ENCODE results near the gene DUSP1.

Gene DUSP1

DNA sequence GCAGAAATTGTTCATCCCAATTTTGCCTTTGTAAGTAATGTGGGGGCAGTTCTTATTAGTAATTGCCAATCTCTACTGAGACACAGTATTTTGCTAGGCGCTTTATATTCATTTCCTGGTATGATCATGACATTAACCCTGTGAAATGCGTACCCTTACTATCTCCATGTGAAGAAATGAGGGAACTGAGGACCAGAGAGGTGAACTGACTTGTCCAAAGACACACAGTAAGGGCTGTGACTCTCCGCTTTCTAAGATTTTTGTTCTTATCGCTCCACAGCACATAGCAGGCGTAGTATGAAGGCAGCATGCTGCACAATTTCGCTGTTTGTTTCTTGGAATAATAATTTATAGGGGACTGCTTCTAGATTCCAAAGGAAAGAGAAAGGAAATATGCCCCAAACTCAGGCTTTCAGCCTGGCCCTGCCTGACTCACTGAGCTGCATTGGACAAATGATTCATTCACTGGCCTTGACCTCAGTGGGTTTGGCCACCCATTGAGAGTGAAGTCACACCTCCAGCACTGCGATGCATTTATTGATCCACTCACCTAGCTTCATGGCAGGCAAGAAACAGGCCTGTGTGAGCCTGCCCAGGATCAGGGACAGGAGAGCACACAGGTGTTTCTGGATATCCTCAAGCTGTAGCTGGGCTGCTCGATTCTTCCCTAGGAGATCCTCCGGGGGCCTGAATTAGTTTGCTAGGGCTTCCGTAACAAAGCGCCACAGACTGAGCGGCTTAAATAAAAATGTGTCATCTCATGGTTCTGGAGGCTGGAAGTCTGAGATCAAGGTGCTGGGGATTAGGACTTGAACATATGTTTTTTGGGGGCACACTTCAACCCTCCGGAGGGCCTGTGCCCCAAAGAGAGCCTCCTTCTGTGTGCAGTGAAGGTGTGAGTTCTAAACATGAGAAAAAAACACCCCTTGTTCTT is 7.2 kb upstream of the DUSP1 start:
- DNase-seq, result no peak

DNA sequence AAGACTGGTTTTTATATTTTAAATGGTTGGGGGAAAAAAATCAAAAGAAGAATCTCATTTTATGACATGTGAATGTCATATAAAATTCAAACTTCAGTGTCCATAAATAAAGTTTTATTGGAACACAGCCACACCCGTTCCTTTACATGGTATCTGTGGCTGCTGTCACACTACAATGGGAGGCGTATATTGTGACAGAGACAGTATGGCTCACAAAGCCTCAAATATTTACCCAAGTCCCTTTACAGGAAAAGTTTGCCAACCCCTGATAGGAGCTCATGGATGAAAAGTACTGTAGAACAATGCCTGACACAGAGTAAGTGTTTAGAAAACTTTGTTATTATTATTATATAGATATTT is 5.2 kb upstream of the DUSP1 start:
- DNase-seq, result no peak

DNA sequence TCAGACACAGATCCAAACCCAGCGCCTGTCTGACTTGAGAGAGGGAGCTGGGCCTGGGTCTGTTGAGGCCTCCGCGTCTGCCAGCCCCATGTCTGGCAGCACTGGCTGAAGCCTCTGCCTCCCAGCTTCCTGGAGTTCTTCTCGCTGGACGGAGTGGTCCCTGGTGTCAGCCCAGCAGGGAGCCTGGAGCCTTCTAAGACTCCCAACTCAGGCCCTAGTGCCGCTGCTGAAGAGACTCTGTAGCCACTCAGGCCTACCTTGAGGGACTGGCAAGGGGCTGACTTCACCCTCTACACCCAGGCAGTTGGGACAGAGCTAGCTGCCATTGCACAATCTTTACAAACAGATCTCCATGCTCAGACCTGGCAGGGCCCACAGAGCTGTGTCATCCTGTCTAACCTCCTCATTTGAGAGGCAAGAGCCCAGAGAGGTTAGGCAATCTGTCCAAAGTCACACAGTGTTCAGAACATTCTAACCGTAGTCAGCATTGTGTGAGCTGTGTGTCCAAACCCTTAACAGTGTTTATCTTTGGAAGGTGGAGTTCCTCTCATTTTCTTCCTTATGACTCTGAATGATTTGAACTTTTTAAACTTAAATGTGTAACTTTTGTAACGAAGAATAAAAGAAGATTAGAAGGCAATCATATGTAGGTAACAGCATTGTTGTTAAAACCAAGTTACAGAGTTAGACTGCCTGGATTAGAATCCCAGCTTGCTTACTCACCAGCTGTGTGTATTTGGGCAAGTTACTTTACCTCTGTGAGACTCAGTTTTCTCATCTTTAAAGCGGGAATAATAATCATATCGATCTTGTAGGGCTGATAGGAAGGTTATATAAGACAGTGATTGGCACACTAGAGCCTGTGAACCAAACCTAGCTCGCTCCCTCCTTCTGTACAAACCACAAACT is 4.6 kb upstream of the DUSP1 start:
- no peak for DNase-seq

DNA sequence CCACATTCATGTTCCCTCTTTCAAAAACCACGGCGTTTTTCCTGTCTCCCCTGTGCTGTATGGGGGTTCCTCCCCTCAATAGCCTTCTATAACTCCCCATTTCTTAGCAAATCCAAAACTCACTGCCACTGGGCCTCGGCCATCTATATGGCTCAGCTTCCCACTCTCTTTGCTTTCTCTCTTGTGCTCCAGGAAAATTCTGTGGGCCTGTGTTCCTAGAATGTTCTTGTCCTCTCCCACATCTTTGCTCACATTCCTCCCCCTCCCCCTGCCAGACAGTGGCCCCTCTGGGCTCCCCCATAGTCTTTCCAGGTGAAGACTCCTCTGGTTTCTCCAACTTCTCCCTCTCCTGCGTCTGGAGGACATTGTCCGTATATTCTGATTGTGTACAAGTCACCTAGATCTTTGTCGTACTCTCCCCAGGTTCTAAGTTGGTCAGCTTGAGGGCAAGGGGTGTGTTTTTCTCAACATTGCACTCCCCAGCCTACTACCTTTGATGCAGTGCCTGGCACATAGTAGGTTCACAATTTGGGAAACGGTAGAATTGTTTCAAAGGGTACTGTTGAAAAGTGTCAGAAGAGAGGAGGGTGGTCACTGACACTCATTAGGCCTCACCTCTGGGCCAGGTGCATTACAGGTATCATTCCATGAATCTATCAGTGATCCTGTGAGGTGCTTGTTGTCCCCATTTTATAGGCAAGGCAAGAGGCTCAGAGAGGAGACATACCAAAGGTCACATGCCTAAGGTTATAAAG is 3.7 kb upstream of the DUSP1 start:
- no peak for DNase-seq

DNA sequence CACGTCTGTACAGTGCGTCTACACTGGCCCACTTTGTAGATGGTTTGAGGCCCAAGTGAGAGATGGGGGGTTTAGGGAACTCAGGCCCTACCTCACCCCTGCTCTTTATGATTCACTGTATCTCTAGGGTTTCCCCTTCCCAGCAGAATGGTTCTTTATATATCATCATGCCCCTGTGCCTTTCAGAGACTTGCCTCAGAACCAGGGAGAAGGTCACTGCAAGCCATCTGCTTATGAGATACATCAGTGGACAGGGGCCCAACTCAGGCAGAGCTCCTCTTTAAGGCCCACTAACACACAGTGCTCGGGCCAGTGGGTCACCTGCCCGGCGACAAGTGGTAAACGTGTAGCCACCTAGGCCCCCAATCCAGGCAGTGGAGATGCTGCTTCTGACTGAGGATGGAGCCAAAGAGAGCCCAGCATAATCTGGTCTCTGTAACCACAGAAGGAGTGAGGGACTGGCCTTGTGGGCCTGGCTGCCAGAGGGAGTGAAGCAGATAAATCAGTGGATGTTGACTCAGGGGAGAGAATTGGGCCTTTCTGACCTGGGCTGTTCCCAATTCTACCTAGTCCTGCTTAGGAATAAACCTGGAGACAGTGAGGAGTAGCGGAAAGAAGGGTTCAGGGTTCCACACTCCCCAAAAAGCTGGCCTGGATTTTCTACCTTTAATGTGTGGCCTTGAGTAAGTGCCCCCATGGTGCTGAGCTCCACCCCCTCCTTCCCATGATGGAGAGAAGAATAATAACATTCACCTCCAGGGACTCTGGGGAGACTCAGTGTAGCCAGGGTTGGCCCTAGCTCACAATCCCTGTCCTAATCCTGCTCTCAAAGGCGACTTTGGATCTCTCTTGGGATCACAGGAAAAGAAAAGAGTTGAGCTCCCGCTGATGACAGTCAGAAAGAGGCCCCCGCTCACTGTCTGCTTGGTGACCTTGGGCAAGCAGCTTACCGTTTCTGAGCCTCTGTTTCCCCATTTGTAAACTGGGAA is 2.8 kb upstream of the DUSP1 start:
- DNase-seq, result no peak

DNA sequence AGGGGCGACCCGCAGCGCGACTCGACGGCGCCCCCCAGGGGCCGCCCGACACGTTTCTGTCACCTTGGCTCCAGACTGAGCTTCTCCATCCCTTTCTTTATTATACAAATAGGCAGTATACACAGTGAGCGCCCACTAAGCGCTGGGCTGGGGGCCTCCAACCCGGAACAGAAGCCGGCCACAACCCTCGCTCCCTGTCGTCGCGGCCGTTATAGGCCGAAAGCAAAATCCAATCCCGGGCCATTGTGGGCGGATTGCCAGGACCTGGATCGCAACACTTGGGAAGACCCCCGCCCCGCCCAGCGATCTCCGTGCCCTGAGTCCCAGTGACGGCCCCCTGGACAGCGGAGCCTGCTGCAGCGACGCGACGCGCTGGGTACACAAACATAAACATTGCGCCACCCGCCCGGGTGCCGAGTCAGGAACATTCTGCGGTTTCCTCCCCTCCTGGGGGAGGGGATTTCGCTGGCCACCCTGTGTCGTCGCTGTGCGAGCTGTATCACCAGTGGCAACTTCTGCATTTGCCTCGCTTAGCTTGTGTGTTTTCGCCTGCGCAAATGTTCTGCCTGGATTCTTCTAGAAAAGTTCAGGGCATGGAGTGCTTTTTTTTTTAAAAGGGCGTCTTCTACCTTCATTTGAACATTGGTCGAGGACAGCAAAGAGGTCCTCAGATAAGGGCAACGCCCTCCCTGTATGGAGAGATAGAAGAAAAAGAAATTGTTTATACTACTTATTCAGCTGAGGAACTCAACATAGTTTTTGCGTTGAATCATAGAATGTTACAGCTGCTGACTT is 1.3 kb upstream of the DUSP1 start:
- no peak for DNase-seq

DNA sequence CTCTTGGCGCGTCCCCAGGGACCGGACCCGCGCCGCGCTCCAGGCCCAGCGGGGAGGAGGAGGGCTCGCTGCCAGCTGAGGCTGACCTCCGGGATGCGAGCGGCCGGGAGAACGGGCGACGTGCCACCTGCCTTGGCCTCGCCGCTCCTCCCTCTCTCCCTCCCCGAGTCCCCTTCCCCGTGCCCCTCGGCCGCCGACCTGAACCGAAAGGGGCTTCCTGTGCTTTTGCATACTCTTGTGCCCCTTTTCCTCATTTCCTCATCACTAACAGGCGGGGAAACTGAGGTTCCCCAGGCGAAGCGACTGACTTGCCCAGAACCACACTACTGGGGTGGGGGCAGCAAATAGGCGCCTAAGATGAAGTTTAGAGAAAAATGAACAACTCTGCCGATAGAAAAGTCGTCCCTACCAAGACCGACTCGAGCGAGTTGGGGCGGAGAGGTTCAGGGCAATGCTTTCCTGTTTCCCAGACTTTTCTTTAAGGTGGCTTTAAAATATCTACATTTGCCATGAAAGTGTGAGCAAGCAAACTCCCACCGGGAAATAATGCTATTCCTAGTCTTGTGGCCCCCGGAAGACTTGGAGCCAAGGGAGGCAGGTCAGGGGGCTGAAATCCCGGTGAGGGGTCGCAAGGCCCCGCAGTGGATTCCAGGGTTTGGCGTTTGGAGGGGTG is 580 bp upstream of the DUSP1 start:
- DNase-seq, result no peak

DNA sequence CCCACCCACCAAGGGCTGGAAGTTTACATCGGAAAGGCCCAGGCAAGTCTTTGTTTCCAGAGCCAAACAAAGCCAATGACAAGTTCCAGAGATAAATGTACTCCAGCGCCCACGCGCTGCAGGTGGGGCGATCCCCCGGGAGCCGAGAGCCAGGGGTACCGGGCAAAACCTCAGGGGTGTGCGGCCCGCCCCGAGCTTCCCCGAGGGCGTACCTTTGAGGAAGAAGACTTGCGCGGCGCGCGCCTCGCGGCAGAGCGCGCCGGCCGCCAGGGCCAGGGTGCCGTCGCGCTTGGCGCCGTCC is 671 bp downstream of the DUSP1 start:
- DNase-seq, result no peak

DNA sequence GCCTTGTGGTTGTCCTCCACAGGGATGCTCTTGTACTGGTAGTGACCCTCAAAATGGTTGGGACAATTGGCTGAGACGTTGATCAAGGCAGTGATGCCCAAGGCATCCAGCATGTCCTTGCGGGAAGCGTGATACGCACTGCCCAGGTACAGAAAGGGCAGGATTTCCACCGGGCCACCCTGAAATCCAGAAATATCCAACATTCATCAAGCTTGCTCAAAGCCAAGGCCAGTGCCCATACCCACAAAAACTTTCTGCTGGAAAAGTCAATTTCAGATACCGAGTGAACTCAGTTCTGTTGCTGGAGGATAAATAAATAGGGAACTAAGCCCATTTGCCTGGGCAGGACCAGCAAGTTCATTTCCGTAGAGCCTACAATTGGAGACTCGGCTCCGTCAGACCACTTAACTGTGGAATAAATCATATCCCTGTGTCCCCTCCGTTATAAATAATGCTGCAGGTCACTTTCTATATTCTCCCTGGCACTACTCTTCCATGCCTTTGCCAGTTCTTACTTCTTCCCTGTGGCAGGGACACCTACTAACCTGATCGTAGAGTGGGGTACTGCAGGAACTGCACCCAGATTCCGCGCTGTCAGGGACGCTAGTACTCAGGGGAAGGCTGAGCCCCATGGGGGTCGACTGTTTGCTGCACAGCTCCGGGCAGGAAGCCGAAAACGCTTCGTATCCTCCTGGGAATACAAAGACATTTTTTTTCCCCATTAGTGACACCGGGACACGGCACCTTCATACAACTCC is 1.2 kb downstream of the DUSP1 start:
- no peak for DNase-seq

DNA sequence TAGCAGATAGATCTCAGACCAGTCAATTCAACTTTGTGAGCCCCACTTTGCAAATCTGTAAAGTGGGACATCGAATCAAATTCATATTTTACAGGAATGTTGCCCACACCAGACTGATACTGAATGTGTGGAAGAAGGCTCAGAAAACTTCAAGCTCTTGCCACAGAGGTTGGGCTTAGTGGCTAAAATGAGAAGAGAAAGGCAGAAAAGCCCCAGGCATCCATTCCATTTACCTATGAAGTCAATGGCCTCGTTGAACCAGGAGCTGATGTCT is 1.7 kb downstream of the DUSP1 start:
- DNase-seq, result no peak

DNA sequence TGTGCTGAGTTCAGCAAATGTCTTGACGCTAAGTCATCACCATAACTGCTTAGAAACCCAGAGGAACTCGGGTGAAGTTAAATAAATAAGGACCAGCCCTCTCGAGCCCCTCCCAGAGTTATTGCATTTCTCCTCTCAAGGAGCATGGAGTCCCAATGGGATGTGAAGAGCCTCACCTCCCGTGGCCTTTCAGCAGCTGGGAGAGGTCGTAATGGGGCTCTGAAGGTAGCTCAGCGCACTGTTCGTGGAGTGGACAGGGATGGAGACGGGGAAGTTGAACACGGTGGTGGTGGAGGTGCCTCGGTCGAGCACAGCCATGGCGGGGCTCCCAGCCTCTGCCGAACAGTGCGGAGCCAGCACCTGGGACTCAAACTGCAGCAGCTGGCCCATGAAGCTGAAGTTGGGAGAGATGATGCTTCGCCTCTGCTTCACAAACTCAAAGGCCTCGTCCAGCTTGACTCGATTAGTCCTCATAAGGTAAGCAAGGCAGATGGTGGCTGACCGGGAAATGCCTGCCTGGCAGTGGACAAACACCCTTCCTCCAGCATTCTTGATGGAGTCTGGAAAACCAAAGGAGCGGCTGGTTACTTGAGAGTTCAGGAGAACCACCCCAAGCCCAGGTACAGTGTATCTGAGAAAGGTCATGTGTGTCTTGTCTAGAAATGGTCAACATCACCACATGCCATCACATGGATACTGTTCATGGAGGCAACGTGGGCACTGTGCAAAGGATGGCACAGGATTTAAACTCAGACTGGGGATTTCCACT is 2.2 kb downstream of the DUSP1 start:
- no peak for DNase-seq

DNA sequence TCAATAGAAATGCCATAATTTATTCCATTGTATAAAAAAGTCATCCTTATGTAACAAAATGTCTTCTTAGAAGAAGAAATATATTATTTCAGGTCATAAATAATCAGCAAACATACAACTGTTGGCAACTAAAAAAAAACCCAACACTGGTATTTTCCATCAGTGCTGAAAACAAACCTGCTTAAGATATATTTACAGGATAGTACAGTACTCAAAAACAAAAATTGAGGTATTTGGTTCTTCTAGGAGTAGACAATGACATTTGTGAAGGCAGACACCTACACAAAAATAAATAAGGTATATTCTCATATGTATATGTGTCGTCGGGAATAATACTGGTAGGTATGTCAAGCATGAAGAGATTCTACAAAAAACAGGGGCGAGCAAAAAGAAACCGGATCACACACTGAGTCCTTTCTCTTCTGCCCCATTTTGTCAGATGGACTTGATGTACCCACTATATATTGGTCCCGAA is 2.9 kb downstream of the DUSP1 start:
- no peak for DNase-seq

DNA sequence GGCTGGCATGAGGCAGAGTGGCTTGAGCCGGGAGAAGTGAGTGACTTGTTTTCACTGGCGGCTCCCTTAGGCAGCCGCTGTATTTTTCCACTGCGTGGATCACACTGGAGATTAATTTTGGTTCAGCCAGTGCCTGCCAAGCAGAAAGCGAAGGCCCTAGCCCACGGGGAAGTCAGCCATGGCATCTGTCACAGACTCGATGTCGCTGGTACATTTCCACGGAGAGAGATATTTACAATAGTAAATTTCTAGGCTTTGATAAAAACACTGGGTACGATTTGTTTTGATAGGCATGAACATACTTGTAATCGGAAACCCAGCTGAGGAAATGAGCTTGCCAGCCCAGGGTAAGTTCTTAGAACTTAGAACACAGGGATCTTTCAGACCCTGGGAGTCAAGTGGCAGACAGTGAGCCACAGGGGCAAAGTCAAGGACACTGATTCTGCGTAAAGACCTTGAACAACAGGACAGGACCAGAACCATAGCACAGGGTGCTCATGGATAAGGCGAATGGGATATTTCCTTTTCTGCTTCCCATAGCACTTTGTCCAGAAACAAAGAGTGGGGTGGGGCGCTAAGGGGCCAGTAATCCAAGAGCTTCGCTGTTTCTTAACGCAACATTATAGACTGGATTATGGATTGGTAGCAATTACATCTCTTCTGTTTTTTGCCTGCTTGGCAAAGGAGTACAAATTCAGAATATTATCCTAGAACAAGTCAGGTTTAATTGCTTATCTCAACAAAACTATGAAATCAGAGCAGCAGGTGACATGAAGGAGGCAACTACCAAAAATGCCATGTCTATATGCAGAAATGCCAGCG is 4.5 kb downstream of the DUSP1 start:
- no peak for DNase-seq

DNA sequence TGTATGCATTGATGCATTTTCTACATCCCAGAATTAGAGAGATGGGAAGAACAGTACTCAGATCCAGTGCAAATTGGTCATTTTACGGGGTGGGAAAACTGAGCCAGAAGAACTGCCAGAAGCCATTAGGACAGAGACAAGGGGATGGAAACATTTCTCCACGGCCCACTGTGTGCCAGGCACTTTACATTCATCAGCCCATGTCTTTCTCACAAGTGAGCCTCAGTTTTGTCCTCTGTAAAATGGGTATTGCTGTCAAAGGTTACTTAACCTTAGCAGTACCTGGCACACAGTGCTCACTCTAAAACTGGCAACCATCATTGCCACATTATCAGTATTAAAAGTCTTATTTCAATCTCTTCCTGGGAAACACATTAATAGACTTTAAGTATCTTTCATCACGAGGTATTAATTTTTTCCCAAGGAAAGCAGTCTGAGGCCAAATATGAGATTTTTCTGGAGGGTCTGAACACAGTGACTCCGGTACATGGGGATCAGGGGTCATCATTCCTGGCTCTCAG is 5.2 kb downstream of the DUSP1 start:
- no peak for DNase-seq

DNA sequence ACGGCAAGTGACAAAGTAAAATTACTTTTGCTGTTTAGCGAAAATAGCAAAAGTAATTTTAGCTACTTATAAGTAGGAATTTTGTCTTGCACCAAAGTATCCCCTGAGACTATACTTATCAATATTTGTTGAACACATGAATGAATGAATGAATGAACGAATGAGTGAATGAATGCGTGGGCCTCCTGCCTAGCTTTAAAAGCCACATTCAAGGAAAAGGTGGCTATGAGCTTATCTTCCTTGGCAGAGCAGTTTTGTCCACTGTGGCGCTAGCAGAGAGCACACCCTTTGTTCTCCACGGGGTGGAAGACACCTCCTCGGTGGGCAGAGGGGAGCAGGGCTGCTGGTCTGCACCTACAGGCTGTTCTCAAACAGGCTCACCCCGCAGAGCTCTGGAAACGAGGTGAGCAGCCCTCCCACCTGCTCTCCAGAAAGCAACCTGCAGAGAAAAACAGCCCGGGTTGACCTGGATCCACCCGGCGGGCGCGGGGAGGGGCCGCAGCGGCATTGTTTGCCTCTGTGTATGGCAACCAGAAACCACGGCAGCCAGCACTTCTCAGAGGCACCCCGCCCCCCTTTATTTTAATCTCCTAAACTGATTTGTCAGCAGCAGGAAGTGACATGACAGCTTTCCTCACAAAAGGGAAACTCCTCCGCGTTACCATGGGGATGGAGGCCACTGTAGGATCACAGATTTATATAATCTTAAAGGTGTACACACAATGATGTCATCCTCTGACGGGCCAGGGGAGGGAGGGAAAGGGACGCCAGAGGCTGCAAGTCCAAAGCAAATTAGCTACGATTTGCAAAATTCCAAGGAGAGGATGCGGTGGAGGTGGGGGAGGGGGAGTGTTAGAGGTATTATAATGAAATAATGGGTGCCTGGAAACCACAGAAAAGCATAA is 5.9 kb downstream of the DUSP1 start:
- DNase-seq, result no peak

DNA sequence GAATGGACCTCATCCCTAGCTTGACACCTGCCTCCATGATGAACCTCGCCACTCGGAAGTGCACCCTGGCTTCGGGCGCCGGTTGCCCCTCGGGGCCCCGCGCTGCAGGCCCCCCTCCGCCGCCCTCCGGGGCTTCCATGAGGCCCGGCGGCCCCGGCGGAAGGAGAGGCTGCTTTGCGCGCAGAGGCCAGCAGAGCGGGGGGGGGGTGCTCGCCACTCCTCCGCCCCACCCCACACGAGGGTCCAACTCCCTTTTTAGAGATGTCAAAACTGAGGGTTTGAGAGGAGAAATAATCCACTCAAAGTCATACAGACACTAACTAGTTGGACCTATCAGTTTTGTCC is 7.9 kb downstream of the DUSP1 start:
- DNase-seq, result no peak

All from cortex of kidney (tissue), 1 donor.